Hepatocyte (in vitro differentiated cells): Measurements from ENCODE around the gene CTSD. TPM values are rescaled to one million over a fixed set of nuclear protein-coding genes. Genes with fewer than 3 reads are reported as not detected.

Experiments
- DNase-seq: peaks from one replicate; pipeline ENCODE4 v3.0.0-alpha.2; 2016; ENCODE audit warnings: low spot score
- H2AFZ ChIP-seq: fragments of 200-600 bp; sonication (generic); 2 replicates; pipeline ENCODE4 v1.6.0; 2016; ENCODE audit warnings: antibody characterized with exemption, mild to moderate bottlenecking
- H3K27ac ChIP-seq: fragments of 200-600 bp; sonication (generic); 2 replicates; pipeline ENCODE4 v1.5.1; 2016; ENCODE audit warnings: mild to moderate bottlenecking
- H3K27me3 ChIP-seq: fragments of 200-600 bp; sonication (generic); 2 replicates; pipeline ENCODE4 v1.6.1; 2016
- H3K36me3 ChIP-seq: fragments of 200-600 bp; sonication (generic); replicated peaks from 2 replicates; pipeline ENCODE4 v1.5.1; 2016; ENCODE audit warnings: low read depth; ENCODE audit not compliant: insufficient read depth
- H3K4me1 ChIP-seq: fragments of 200-600 bp; sonication (generic); 2 replicates; pipeline ENCODE4 v1.5.1; 2016; ENCODE audit warnings: mild to moderate bottlenecking, moderate library complexity; ENCODE audit not compliant: insufficient read depth
- H3K4me2 ChIP-seq: fragments of 200-600 bp; sonication (generic); 2 replicates; pipeline ENCODE4 v1.6.0; 2016
- H3K4me3 ChIP-seq: fragments of 200-600 bp; sonication (generic); 2 replicates; pipeline ENCODE4 v1.5.1; 2016; ENCODE audit warnings: mild to moderate bottlenecking
- H3K79me2 ChIP-seq: fragments of 200-600 bp; sonication (generic); 2 replicates; pipeline ENCODE4 v1.6.0; 2017; ENCODE audit warnings: mild to moderate bottlenecking
- H3K9me2 ChIP-seq: fragments of 200-600 bp; sonication (generic); replicated peaks from 2 replicates; pipeline ENCODE4 v1.6.0; 2017; ENCODE audit warnings: mild to moderate bottlenecking; ENCODE audit not compliant: insufficient read depth
- H3K9me3 ChIP-seq: fragments of 200-600 bp; sonication (generic); 2 replicates; pipeline ENCODE4 v1.5.1; 2016; ENCODE audit warnings: low read depth, mild to moderate bottlenecking
- H4K20me1 ChIP-seq: fragments of 200-600 bp; sonication (generic); 2 replicates; pipeline ENCODE4 v1.6.0; 2016; ENCODE audit warnings: mild to moderate bottlenecking; ENCODE audit not compliant: insufficient read depth, poor library complexity, severe bottlenecking
- CTCF ChIP-seq: fragments of 200-600 bp; sonication (generic); IDR thresholded peaks from 2 replicates; pipeline ENCODE4 v1.5.1; 2016; ENCODE audit warnings: antibody characterized with exemption, mild to moderate bottlenecking; ENCODE audit not compliant: poor library complexity
- EZH2 ChIP-seq: fragments of 200-600 bp; sonication (generic); IDR thresholded peaks from 2 replicates; pipeline ENCODE4 v1.6.1; 2016; ENCODE audit warnings: antibody characterized with exemption, mild to moderate bottlenecking, borderline replicate concordance
- EZH2phosphoT487 ChIP-seq: fragments of 200-600 bp; sonication (generic); IDR thresholded peaks from one replicate; pipeline ENCODE4 v1.6.1; 2018; ENCODE audit warnings: antibody characterized with exemption, mild to moderate bottlenecking, low read depth, moderate library complexity; ENCODE audit not compliant: unreplicated experiment, severe bottlenecking
- WGBS: methylation state at CpG from one replicate; pipeline ENCODE4 v1.1.6; 2016; ENCODE audit warnings: low lambda C conversion rate; ENCODE audit errors: missing lambda C conversion rate; 5-methylcytosine and 5-hydroxymethylcytosine counted together
- polyA plus RNA-seq: library from polyadenylated mRNA; unstranded; fragments of >200 nt; fragmentation: Nextera tagmentation; extraction: Ambion mirVana; gene quantifications from 2 replicates; pipeline ENCODE4 v1.2.1, GENCODE V29; 2016
- total RNA-seq: library from RNA; depleted of rRNA; stranded (reverse); fragments of >200 nt; gene quantifications from 2 replicates; pipeline ENCODE4 v1.2.3, GENCODE V29; 2014

Gene CTSD
- total and polyA plus RNA-seq, 2 experiments from 2014 or later = 562 to 1,283 TPM

GRCh38 chr11:1759151-1759850, 4.4 kb downstream of the CTSD start:
- H3K4me1 ChIP-seq = peaks cover 9% of the 10 kb centered on the region
- WGBS = 97% methylated on average over 20 of the region's 23 CpGs
- H3K27me3 ChIP-seq = no peaks in the 10 kb centered on the region
- no peak overlapping the region for H2AFZ ChIP-seq
- no peak for DNase-seq
- H3K9me3 ChIP-seq = no peaks in the 10 kb centered on the region
- TF ChIP-seq EZH2 (no peak), CTCF (no peak), EZH2phosphoT487 (no peak)
- H3K27ac ChIP-seq = no peak overlapping the region
- no peaks in the 10 kb centered on the region for H3K36me3 ChIP-seq
- peaks cover 6% of the 10 kb centered on the region for H4K20me1 ChIP-seq
- no peak overlapping the region for H3K4me3 ChIP-seq
- peaks cover 24% of the 10 kb centered on the region for H3K79me2 ChIP-seq
- no peaks in the 10 kb centered on the region for H3K9me2 ChIP-seq
- H3K4me2 ChIP-seq = no peak overlapping the region

- peaks cover 24% of the 10 kb centered on the region for H3K79me2 ChIP-seq
- DNase-seq = no peak
- no peaks in the 10 kb centered on the region for H3K9me3 ChIP-seq
- H3K4me1 ChIP-seq = peaks cover 8% of the 10 kb centered on the region
- H3K9me2 ChIP-seq = no peaks in the 10 kb centered on the region
- H3K4me2 ChIP-seq = no peak overlapping the region
- no peak for TF ChIP-seq CTCF
- WGBS = 97% methylated on average over 15 of the region's 21 CpGs
- H3K4me3 ChIP-seq = no peak overlapping the region
- H3K27ac ChIP-seq = no peak overlapping the region
- H3K27me3 ChIP-seq = no peaks in the 10 kb centered on the region
- H2AFZ ChIP-seq = no peak overlapping the region
- H4K20me1 ChIP-seq = peaks cover 6% of the 10 kb centered on the region
- H3K36me3 ChIP-seq = no peaks in the 10 kb centered on the region
These were observed 5.0 kb downstream of the CTSD start for GRCh38 chr11:1758611-1759150.

- Histone ChIP-seq H4K20me1 (peaks cover 6% of the 10 kb centered on the region), H3K9me3 (no peaks in the 10 kb centered on the region), H3K4me2 (no peak overlapping the region), H3K9me2 (no peaks in the 10 kb centered on the region), H3K4me3 (no peak overlapping the region), H3K36me3 (no peaks in the 10 kb centered on the region), H3K4me1 (peaks cover 8% of the 10 kb centered on the region), H2AFZ (no peak overlapping the region), H3K27ac (no peak overlapping the region), H3K79me2 (peaks cover 17% of the 10 kb centered on the region), H3K27me3 (no peaks in the 10 kb centered on the region)
- no peak for TF ChIP-seq EZH2
- no peak for TF ChIP-seq CTCF
- TF ChIP-seq EZH2phosphoT487 = no peak
- DNase-seq = no peak
- WGBS = 88% methylated on average over 15 of the region's 17 CpGs
These were observed 5.7 kb downstream of the CTSD start for GRCh38 chr11:1757861-1758610.
